SIG-M5 (cell line): ENCODE data around the gene DNAJB12.
"Not testable (repeated sequence)": the region's sequence is repeated elsewhere in the genome, so short reads cannot be mapped to it uniquely, and the experiment has no call there.

ENCODE experiments used
- DNase-seq: peaks from one replicate; lab custom pipeline; 2025; lab: John Stamatoyannopoulos, UW

Gene DNAJB12

DNA sequence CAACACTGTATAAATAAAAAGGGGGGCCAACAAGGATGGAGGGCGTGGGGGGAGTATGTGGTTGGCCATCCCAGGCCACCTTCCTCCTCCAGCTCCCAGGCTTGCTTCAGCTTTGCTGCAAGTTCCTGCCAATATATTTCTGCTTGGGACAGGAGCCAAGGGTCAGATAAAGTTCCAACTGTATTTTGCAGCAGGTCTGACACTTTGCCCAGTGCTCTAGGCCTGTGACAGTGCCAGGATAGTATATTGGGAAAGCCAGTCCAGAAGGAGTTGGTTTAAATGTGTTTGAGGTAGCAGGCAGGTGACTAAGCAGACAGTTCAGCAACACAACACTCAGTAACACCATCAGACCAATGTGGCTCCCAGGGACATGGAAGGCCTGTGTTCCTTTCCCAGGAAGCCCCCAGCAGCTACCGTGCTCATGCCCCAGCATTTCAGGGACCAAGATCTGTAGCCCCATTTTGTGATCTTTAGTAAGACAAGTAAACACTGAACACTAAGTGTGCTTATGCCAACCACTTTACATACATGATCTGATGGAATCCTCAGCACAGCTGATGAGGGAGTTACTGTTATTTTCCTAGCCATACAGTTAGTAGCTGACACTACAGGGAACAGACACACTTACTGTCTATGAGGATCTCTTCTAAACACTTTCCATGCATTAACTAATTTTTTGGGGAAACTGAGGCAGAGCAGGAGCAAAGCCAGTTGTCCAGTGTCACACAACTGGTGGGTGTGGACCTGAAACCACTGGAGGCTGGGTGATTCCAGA lies 38.9 kb downstream of the DNAJB12 start:
- DNase-seq = no peak

DNA sequence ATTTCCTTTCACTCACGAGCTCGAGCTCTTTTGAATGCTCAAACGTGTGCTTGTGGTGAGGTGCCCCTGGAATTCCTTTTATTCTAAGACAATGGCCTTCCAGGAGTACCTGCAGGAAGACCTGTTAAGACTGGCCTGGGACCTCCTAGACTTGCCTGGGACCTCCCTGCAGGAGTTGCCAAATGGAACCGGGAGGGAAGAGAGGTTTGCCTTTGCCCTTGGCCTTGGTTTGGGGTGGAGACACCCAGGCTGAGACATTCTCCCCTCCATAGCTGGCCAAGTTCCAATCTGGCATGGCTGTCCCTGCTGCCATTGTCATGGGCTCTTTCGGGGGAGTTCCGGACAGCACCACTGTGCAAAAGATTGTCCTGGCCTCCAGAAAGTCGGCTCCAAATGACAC lies 39.7 kb downstream of the DNAJB12 start:
- no peak for DNase-seq

DNA sequence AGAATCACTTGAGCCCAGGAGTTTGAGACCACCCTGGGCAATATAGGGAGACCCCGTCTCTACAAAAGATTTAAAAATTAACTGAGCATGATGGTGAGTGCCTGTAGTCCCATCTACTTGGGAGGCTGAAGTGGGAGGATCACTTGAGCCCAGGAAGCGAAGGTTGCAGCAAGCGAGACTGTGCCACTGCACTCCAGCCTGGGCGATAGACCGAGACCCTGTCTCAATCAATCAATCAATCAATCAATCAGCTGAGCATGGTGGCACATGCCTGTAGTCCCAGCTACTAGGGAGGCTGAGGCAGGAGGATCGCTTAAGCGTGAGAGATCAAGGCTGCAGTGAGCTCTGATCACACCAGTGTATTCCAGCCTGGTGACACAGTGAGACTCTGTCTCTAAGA lies 40.5 kb downstream of the DNAJB12 start:
- DNase-seq = no peak

DNA sequence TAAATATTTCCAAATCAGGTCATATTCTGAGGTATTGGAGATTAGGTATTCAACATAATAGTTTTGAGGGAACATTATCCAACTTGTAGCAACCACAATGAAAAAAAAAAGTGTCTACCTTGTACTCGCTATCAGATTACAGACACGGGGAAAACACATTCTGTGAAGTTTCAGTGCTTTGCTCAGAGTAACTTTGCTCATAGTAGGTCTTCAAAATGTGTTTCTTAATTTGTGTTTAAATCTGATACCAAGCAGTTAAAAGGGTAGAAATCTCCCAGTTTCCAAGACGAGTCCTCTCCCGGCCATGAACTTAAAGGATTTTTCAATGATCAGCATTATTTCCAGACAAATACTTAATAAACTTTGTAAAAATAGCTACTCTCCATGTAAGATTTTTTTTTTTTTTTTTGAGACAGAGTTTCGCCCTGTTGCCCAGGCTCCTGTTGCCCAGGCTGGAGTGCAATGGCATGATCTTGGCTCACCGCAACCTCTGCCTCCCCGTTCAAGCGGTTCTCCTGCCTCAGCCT lies 41.8 kb downstream of the DNAJB12 start:
- DNase-seq = no peak

DNA sequence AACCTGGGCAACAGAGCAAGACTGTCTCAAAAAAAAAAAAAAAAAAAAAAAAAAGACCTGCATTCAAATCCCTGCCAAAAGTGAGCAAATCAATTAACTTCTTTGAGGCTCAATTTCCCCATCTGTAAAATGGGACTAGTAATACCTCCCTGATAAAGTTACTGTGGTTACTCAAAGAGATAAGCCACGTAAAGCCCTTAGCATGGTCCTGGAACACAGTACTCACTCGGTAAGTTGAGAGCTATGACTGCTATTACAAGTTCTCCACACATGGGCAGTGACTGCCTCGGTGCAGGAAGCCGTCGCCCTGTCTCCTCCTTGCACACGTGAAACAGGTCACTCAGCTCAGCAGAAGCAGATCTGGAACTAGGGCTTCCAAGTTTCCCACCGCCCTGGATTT lies 43.1 kb downstream of the DNAJB12 start:
- no peak for DNase-seq

DNA sequence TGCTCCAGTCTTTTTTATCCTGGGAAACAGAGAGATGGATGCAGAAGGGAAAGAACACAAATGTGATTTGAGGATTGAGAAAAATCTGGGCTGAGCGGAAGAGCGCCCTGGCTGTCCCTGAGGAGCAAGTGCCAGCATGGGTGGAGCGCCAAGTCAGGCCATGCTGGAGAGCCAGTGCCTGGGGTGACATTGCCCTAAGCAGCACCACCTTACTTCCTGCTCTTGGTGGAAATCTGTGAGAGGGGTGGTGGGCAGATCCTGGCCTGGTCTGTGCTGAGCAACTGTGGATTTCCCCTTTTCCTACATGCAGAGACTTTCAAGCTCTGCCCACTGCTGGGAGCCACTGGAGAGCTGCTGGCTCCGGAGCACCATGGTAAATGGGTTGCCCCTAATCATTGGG lies 44.1 kb downstream of the DNAJB12 start:
- DNase-seq = no peak

DNA sequence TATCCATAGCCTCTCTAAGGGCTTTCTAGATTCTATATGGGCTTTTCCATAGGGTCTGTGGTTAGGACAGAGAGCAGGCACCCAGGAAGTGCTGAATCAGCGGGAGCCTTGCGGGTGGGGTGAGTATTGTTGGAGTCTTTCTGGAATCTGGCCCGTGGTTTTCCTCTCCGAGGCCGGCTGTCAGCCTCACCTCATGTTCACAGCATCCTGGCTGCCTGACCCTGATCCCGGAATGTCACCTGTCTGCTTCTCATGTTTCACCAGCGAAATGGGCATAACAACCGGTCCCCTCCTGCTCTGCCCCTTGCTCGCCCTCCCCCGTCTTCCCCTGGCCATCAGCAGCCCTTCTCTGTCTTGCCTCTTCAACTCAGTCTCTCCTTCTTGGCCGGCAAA lies 44.5 kb downstream of the DNAJB12 start:
- no peak for DNase-seq

DNA sequence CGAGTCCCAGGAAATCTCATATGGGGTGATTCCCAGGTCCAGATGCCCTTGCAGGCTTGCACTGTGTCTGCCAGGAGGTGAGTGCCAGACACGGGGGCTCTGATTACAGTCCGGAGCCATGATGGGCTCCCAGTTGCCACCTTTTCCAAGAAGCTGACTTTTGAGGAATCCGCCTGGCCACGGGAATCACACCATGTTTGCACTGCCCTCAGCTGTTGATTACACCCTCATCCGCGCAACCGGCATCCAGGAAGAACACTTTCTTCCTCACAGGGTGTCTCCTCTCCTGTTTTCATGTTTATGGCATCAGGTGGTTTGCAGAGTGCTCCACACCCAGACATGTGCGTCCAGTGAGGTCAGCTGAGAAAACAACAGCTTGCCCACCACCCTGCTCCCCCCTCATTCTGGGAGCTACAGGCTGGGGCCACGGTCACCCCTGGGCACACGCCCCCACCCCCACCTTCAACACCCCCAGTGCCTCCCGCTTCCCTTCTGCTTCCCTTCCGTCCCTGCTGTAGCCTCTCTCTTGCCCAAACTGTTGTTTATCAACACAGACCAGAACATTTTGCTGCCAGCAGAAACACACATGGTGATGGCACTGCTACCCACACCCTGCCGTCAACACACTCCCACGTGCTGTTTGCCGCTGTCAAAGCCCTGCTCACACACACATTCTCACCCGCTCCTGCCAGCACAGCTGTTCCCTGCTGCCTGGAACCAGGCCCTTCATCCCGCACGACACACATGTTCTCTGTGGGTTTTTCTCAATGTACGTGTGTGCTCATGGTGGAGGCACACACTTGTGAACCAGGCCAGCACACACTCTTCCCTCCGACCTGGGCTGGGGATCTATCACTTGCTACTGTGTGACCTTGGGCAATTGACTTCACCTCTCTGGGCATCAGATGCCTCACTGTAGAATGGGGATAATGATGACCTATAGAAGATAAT lies 45.2 kb downstream of the DNAJB12 start:
- no peak for DNase-seq

DNA sequence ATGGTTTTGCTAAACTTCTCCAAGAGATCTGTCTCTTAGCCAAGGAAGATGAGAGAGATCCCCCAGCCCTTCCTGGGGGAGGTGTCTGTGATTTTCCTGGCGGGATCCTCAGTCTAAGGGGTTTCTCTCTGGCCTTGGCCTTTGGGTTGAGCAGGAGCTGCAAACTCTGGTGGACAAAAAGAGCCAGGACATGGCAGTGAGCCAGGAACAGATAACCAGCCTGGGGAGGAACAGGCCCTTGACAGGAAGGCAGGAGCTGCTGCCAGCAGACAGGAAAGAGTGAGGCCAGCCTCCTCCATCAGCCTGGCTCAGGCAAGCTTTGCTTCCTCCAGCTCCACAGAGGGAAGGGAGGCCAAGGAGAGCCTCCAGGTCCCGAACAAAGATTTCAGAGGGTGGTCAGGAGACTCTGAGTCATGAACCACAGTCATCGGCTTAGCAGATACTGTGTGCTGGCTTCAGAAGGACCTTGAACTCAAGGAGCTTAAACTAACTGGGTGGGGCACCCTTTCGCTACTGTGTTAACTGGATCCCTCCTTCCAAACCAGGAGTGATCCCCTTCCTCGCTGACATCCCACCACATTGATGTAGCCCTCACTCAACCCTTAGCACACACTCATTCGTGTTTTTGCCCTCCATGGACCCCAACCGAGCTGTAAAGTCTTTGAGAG lies 46.3 kb downstream of the DNAJB12 start:
- DNase-seq = no peak

DNA sequence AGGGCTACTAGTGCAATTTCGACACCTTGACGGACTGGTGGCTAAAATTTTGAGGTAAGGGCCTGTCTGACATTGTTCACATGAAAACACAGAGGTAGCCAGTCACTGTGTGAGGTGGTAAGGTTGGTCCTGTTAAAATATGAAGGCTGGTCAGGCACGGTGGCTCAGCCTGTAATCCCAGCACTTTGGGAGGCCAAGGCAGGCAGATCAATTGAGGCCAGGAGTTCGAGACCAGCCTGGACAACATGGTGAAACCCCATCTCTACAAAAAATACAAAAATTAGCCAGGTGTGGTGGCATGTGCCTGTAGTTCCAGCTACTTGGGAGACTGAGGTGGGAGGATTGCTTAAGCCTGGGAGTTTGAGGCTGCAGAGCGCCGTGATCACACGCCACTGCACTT lies 47.0 kb downstream of the DNAJB12 start:
- DNase-seq = not testable (repeated sequence)

DNA sequence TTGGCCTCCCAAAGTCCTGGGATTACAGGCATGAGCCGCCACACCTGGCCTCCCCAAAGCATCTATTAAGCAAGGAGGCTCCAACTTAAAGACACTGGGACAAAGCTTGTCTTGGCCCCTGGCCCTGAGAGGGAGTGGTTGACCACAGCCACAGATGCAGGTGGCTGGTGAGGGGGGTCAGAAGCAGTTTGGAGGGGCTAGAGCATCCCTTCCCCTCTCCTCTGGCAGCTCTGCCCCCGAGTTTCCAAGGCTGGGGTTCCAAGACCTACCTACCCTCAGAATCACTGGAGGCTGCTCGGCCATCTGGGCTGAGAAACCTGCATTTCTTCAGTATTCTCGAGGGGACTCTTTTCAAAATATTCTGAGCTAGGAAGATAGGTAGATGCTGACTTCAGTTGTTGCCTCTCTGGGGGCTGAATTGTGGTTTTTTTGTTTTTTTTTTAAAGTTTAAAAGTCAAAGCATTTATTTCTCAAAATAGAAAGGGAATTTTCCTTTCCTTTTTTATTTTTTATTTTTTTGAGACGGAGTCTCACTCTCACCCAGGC lies 48.4 kb downstream of the DNAJB12 start:
- DNase-seq = no peak

DNA sequence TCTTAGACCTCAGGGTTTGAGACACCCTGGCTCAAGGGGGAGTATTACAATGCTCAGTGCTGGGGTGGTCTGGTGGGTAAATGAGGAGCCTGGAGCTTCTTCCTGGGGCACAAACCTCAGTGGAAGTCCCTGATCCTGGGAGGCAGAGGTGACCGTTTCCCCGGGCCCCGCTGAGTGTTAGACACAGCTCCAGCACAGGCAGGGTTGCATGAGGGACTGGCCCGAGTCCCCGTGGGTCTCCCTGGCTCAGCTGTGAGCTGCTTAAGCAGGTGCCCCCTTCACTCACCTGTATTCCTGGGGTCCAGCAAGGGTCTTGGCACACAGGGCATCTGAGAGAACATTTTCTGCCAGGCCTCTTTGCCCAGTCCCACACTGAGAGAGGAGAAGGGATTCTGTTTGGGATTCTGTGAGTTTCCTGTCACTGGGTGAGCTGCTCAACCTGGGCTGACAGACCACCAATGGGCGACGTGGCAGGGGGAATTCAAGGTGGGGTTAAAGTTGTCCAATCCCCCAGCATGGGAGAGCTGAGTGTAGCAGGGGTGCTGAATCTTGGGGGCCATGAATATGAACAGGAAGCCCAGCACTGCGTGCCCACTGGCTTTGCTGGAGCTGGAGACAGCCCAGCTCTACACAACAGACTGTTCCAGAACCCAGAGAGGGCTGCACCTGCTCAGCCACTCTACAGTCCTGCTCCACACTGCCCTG lies 51.1 kb downstream of the DNAJB12 start:
- no peak for DNase-seq

DNA sequence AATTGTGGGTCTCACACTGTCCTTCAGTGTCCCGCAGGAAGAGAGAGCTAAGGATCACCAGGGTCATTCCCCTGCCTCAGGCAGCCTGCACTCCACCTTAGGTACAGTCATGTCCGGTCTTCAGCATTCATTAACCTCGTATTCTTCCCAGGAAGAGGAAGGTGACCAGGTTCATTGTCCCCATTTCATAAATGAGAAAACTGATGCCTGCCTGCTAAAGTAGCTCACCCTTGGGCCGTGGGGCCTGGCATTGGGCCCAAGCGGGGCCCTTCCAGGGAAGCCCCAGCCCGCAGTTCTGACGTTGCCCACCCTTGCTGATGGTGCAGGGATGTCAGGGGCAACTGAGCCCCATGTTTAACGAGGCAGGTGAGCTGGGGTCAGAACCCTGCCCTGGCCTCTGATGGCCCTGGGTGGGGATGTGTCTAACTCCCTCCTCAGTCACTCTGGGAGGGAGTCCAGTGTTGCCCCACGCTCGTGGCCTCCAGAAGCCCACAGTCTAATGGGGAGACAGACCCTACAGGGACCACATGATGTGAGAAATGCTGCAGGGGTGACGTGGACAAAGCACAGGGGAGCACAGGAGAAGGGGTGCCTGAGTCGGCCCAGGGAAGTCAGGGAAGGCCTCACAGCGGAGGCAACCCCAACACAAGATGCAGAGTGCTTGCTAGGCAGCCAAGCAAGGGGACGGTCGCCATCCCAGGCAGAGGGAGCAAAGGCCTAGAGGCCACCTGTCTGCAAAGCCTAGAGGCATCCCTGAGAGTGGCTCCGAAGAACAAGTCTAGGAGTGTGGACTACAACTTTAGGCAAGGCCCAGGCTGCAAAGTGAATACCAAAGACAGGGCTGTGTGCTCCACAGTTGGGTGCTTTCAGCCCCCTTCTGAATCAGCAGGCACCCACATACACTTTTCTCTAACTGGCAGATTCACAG lies 55.9 kb downstream of the DNAJB12 start:
- DNase-seq = no peak

DNA sequence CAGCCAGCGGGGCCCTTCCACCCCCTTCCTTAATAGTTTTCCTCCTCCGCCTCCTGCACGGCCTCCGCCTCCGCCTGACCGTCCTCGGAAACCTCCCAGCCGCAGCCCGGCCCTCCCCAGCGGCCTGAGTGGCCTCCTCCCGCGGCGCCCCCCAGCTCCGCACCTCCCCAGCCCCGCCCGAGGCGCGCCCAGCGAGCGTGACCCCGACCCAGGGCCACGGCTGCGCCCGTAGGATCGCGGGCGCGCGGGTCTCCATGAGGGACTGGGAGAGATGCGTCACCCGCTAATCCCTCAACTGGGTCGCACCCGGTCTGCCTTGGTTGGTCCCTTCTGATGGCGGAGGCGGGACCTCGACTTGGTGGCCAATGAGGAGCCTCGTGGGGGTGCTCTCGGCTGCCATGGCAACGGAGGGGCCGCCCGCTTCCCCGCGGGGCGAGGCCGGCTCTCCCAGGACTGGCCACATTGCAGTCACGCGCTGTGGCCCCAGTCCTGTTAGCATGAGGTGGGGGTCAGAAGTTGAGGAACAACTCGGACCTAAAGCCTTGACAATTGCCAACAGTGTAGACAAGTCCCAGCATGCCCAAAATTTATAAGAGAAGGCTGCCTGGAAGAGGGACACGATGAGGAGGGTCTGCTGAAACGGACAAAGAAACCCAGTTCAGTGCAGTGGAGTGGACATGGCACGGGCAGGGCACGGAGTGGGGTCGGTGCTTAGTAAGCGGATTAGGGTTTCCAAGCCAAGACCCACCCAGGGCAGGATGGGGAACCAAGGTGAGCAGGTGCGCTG lies 56.7 kb downstream of the DNAJB12 start:
- peak; percentile 84 for DNase-seq

DNA sequence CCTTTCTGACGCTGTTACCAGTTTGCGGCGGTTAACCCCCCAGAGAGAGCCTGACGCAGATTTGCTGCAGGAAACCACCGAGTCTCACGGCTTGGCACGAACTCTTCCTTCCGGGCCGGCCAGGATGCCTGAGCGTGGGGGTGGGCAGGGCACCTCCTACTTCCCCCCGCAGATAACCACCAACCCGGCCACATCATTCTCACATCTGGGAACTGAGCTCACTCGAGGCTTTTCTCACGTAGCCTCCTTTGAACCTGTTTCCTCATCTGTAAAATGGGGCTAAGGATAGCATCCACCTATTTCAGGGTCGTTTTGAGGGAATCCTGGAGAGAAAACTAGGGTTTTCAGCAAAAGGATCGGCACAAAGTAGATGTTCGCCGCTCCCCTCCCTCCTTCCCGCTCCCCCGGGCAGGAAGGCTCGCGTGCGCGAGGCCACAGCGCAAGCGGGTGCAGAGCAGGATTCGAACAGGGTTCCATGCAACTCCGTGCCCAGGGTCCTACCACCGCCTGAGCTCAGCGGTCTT lies 57.4 kb downstream of the DNAJB12 start:
- DNase-seq = peak; percentile 88

DNA sequence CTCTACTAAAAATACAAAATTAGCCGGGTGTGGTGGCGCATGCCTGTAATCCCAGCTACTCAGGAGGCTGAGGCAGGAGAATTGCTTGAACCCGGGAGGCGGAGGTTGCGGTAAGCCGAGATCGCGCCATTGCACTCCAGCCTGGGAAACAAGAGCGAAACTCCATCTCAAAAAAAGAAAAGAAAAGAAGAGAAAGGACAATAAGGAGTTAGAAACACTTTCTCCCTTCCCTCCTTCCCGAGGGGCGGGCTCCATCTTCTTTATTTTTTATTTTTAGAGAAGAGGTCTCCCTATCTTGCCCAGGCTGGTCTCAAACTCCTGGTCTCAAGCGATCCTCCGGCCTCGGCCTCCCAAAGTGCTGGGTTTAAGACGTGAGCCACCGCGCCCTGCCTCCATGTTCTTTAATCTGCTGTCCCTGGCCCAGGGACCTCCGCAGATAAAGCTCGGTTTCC lies 57.9 kb downstream of the DNAJB12 start:
- DNase-seq = not testable (repeated sequence)

DNA sequence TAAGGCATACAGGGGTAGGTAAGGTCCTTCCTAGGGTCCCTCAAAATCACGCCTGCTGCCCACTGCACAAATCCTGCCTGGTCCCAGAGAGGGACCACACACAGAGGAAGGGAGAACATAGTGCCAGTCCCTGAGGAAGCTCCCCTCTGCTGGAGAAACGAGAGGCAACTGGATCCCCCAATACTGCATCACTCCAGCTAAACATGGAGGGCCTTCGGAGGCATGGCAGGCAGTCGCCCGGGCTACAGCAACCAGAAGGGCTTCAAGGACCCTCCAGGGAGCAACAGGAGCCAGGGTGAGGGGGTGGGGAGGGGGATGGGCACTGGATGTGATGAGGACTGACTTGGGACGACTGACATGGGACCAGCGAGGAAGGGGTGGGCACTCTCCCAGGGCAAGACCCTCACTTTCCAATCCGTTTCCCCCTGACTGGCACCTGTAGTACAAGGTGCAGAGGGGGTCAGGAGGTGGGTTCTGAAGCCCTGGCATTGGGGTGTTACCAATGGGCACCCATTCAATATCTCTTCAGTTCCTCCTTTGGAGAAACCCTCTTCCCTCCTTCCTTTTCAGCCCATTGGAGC lies 59.3 kb downstream of the DNAJB12 start:
- no peak for DNase-seq

DNA sequence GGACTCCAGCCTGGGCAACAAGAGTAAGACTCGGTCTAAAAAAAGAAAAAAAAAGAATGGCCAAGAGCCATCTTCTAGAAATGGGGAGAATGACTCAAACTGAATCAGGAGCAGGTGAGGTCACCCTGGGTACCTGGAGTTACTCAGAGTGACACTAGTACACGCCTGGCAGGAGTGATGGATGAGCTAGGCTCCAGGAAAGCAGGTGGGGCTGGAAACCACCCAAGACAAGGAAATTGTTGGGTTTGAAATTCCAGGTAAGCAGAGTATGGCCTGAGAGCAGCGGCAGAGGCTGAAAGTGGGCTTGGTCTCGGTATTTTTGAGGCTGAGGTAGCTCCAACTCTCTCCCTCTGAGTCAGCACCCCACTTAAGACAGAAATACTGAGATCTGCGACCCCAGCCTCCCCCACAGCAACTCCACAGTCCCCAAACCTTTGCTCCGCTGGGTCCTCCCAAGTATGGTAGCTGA lies 62.5 kb downstream of the DNAJB12 start:
- DNase-seq = no peak
